Measurements from ENCODE around the gene NADK2. TPM values are rescaled to one million over a fixed set of nuclear protein-coding genes. Genes with fewer than 3 reads are reported as not detected.

The NADK2 gene
- total and polyA plus RNA-seq, 10 of the 15 experiments (the other 5 are each of a cell fraction or from before 2014, with no cell fraction given): 2.4 to 9.0 (median 6.3) TPM

DNA sequence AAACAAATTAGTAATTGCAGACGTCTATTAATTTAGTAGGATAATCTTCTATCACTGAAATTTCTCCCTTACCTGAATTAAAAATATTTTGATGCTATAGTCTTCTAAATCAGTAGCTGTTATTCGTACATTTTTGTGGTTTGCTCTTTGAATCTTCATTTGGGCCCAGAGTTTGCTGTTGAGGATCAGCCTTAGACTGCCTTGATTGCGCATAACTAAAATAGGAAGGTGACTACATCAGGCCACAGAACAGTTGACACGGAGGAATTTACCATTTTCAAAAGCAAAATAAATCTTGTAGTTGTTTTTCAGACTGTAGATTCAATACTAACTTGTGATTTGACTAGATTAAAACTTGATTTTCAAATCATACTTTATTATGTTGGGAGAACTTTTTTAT lies 11.8 kb upstream of the NADK2 start:
- ChIA-PET SMC1A (ENCODE audit: uncharacterized antibody, unreplicated experiment) (interaction anchor here (0.6 to 2.8 kb wide), 4 partner anchors 11 to 174 kb away, joined by 3 to 8 read pairs (median 6); partner anchors contain the start of gene NADK2), RAD21 (ENCODE audit: unreplicated experiment) (no interaction called here), POLR2A (no interaction called here), CTCF (interaction anchor here (0.7 to 4.8 kb wide), 2 partner anchors 12 kb away, joined by 3 to 22 read pairs; partner anchors contain the start of gene NADK2)
- H3K27ac ChIP-seq (ENCODE audit: control insufficient read depth, insufficient read depth): no peak overlapping the region
- H3K4me2 ChIP-seq (ENCODE audit: control insufficient read depth, insufficient read depth): no peak overlapping the region
- no peak overlapping the region for H3K9ac ChIP-seq (ENCODE audit: control insufficient read depth, insufficient read depth, low read length)
- FAIRE-seq: no peak
- H4K20me1 ChIP-seq (ENCODE audit: control insufficient read depth, insufficient read depth): no peaks in the 10 kb centered on the region
- in situ Hi-C loops (cut with MboI): no loop called here
- no peak overlapping the region for H3K4me3 ChIP-seq
- WGBS (ENCODE audit: insufficient coverage, insufficient replicate concordance, low lambda C conversion rate, missing lambda C conversion rate): 38% methylated on average over 4 of the region's 4 CpGs
- no peak overlapping the region for H2AFZ ChIP-seq (ENCODE audit: control insufficient read depth, low read depth, low read length)
- no peaks in the 10 kb centered on the region for H3K4me1 ChIP-seq (ENCODE audit: control insufficient read depth, insufficient read depth, low read length)
- intact Hi-C loops (cut with micrococcal nuclease; ENCODE audit: unreplicated experiment): no loop called here
- no peaks in the 10 kb centered on the region for H3K9me3 ChIP-seq (replicated peaks; ENCODE audit: control insufficient read depth, insufficient read depth, low read length)
- no TSS peak for BruUV-seq (replicated peaks)
- H3K36me3 ChIP-seq (ENCODE audit: control insufficient read depth in 2 of 2, insufficient read depth in 2 of 2, low read length in 1 of 2): no peaks in the 10 kb centered on the region
- DNase-seq (ENCODE audit: low read depth, low spot score): no peak
- no peaks in the 10 kb centered on the region; a peak in 1 of 4 replicates for H3K27me3 ChIP-seq (replicated peaks in 1 of 2; ENCODE audit: control insufficient read depth in 2 of 2, insufficient read depth in 2 of 2, low read length in 1 of 2)
- H3K79me2 ChIP-seq (ENCODE audit: control insufficient read depth, insufficient read depth, low read length): no peaks in the 10 kb centered on the region
- no peak for ATAC-seq
- TF ChIP-seq SUZ12 (IDR thresholded peaks at IDR 0.05; ENCODE audit: unreplicated experiment): no peak
- no peak for TF ChIP-seq STAT3 (IDR thresholded peaks at IDR 0.05; ENCODE audit: low read depth, low read length)
- TF ChIP-seq MXI1 (IDR thresholded peaks at IDR 0.05; ENCODE audit: low read depth, low read length): no peak
- TF ChIP-seq MYC (IDR thresholded peaks at IDR 0.05; ENCODE audit: insufficient read depth, insufficient read length, insufficient replicate concordance, low read length, severe bottlenecking): no peak
- TF ChIP-seq LARP7 (IDR thresholded peaks at IDR 0.05): no peak
- TF ChIP-seq RCOR1 (conservative IDR thresholded peaks at IDR 0.05; ENCODE audit: low read depth, low read length): no peak
- TF ChIP-seq, protein P1, sequence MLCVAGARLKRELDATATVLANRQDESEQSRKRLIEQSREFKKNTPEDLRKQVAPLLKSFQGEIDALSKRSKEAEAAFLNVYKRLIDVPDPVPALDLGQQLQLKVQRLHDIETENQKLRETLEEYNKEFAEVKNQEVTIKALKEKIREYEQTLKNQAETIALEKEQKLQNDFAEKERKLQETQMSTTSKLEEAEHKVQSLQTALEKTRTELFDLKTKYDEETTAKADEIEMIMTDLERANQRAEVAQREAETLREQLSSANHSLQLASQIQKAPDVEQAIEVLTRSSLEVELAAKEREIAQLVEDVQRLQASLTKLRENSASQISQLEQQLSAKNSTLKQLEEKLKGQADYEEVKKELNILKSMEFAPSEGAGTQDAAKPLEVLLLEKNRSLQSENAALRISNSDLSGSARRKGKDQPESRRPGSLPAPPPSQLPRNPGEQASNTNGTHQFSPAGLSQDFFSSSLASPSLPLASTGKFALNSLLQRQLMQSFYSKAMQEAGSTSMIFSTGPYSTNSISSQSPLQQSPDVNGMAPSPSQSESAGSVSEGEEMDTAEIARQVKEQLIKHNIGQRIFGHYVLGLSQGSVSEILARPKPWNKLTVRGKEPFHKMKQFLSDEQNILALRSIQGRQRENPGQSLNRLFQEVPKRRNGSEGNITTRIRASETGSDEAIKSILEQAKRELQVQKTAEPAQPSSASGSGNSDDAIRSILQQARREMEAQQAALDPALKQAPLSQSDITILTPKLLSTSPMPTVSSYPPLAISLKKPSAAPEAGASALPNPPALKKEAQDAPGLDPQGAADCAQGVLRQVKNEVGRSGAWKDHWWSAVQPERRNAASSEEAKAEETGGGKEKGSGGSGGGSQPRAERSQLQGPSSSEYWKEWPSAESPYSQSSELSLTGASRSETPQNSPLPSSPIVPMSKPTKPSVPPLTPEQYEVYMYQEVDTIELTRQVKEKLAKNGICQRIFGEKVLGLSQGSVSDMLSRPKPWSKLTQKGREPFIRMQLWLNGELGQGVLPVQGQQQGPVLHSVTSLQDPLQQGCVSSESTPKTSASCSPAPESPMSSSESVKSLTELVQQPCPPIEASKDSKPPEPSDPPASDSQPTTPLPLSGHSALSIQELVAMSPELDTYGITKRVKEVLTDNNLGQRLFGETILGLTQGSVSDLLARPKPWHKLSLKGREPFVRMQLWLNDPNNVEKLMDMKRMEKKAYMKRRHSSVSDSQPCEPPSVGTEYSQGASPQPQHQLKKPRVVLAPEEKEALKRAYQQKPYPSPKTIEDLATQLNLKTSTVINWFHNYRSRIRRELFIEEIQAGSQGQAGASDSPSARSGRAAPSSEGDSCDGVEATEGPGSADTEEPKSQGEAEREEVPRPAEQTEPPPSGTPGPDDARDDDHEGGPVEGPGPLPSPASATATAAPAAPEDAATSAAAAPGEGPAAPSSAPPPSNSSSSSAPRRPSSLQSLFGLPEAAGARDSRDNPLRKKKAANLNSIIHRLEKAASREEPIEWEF (IDR thresholded peaks at IDR 0.05; ENCODE audit: insufficient replicate concordance, low read depth, low read length): no peak
- no peak for TF ChIP-seq HDAC6 (IDR thresholded peaks at IDR 0.05; ENCODE audit: unreplicated experiment)
- TF ChIP-seq EZH2 (IDR thresholded peaks at IDR 0.05; ENCODE audit: borderline replicate concordance, control insufficient read depth, low read depth, low read length): no peak
- TF ChIP-seq, protein P2, sequence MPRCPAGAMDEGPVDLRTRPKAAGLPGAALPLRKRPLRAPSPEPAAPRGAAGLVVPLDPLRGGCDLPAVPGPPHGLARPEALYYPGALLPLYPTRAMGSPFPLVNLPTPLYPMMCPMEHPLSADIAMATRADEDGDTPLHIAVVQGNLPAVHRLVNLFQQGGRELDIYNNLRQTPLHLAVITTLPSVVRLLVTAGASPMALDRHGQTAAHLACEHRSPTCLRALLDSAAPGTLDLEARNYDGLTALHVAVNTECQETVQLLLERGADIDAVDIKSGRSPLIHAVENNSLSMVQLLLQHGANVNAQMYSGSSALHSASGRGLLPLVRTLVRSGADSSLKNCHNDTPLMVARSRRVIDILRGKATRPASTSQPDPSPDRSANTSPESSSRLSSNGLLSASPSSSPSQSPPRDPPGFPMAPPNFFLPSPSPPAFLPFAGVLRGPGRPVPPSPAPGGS (IDR thresholded peaks at IDR 0.05; ENCODE audit: borderline replicate concordance, insufficient read depth, low read depth, low read length, poor library complexity, severe bottlenecking): no peak
- TF ChIP-seq KAT2A (conservative IDR thresholded peaks at IDR 0.05; ENCODE audit: control insufficient read depth, low read depth, low read length): no peak
- TF ChIP-seq, protein P3, sequence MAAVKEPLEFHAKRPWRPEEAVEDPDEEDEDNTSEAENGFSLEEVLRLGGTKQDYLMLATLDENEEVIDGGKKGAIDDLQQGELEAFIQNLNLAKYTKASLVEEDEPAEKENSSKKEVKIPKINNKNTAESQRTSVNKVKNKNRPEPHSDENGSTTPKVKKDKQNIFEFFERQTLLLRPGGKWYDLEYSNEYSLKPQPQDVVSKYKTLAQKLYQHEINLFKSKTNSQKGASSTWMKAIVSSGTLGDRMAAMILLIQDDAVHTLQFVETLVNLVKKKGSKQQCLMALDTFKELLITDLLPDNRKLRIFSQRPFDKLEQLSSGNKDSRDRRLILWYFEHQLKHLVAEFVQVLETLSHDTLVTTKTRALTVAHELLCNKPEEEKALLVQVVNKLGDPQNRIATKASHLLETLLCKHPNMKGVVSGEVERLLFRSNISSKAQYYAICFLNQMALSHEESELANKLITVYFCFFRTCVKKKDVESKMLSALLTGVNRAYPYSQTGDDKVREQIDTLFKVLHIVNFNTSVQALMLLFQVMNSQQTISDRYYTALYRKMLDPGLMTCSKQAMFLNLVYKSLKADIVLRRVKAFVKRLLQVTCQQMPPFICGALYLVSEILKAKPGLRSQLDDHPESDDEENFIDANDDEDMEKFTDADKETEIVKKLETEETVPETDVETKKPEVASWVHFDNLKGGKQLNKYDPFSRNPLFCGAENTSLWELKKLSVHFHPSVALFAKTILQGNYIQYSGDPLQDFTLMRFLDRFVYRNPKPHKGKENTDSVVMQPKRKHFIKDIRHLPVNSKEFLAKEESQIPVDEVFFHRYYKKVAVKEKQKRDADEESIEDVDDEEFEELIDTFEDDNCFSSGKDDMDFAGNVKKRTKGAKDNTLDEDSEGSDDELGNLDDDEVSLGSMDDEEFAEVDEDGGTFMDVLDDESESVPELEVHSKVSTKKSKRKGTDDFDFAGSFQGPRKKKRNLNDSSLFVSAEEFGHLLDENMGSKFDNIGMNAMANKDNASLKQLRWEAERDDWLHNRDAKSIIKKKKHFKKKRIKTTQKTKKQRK (IDR thresholded peaks at IDR 0.05; ENCODE audit: low read depth, low read length): no peak
- no peak for TF ChIP-seq CHD1 (IDR thresholded peaks at IDR 0.05; ENCODE audit: low read depth, low read length)
